Measurements from ENCODE around the gene CYP11A1. TPM values are rescaled to one million over a fixed set of nuclear protein-coding genes. Genes with fewer than 3 reads are reported as not detected.

The CYP11A1 gene
- total RNA-seq: not detected in 2 replicates

DNA sequence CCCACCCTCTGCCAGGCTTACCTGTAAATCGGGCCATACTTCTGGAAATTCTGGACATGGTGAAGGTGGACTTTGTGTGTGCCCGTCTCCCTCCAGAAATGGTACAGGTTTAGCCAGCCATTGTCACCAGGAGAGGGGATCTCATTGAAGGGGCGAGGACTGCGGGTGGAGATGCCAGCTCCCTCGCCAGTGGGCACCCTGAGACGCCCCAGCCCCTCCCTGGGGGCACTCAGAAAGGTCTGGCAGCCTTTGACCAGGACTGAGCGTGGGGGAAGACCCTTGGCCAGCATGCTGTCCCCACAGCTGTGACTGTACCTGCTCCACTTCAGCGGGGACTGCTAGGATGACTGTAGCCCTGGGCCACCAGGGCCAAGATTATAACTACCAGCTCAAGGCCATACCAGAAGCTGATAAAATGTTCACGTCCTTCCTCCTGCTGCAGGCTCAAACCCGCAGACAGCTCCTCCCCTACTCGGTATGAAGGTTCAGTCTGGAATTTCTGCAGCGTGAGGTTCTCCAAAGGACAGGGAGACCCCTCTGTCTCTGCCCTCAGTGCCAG lies at the start of gene CYP11A1:
Gene CYP11A1, minus strand, starts transcription at position 351 of the 559 bp plus-strand sequence. Its CDS starts 61 bp downstream, at position 290.

Other genes starting within 250 kb of the CYP11A1 start
- gene ISLR2, start 237.1 kb downstream of the CYP11A1 start, total RNA-seq: 0.06 TPM in 1 of 2 replicates, not detected in the other
- 0.06 and 0.32 TPM in 2 replicates for gene ISLR, start 193.9 kb downstream of the CYP11A1 start, total RNA-seq
- 0.06 TPM in 1 of 2 replicates, not detected in the other for gene STRA6, start 164.9 kb downstream of the CYP11A1 start, total RNA-seq
- gene CCDC33, start 131.3 kb downstream of the CYP11A1 start, total RNA-seq: not detected in 2 replicates
- gene SEMA7A, start 66.3 kb upstream of the CYP11A1 start, total RNA-seq: 0.65 and 2.9 TPM in 2 replicates
- 16.8 and 24.0 TPM in 2 replicates for gene UBL7, start 93.5 kb upstream of the CYP11A1 start, total RNA-seq
- 1.9 and 5.3 TPM in 2 replicates for gene ARID3B, start 173.6 kb upstream of the CYP11A1 start, total RNA-seq
- 41.6 and 70.8 TPM in 2 replicates for gene CLK3, start 248.2 kb upstream of the CYP11A1 start, total RNA-seq